GM10847 (cell line): ENCODE measurements around the gene RNF213.

Source experiments
- POLR2A ChIP-seq: IDR thresholded peaks from 2 replicates; pipeline ENCODE4 v1.6.1; 2011; ENCODE audit not compliant: insufficient read length; ENCODE audit errors: extremely low read depth

Gene RNF213

GRCh38 chr17:80313160-80313829 lies 52.6 kb downstream of the RNF213 start:
- no peak for TF ChIP-seq POLR2A

GRCh38 chr17:80315517-80316182 lies 55.0 kb downstream of the RNF213 start:
- TF ChIP-seq POLR2A: no peak

GRCh38 chr17:80316431-80316830 lies 55.8 kb downstream of the RNF213 start:
- no peak for TF ChIP-seq POLR2A

- TF ChIP-seq POLR2A: no peak
Observed at GRCh38 chr17:80316927-80317705, 56.5 kb downstream of the RNF213 start.

GRCh38 chr17:80317706-80317980 lies 57.0 kb downstream of the RNF213 start:
- no peak for TF ChIP-seq POLR2A

GRCh38 chr17:80318166-80318565 lies 57.5 kb downstream of the RNF213 start:
- no peak for TF ChIP-seq POLR2A

GRCh38 chr17:80319262-80319998 lies 58.8 kb downstream of the RNF213 start:
- no peak for TF ChIP-seq POLR2A

GRCh38 chr17:80319999-80320344 lies 59.3 kb downstream of the RNF213 start:
- no peak for TF ChIP-seq POLR2A

- TF ChIP-seq POLR2A: no peak
Observed at GRCh38 chr17:80320496-80320895, 59.8 kb downstream of the RNF213 start.

GRCh38 chr17:80322864-80323263 lies 62.2 kb downstream of the RNF213 start:
- no peak for TF ChIP-seq POLR2A

- no peak for TF ChIP-seq POLR2A
Observed at GRCh38 chr17:80323982-80324381, 63.3 kb downstream of the RNF213 start.

- TF ChIP-seq POLR2A: no peak
Observed at GRCh38 chr17:80327518-80327917, 66.9 kb downstream of the RNF213 start.

GRCh38 chr17:80328634-80329380 lies 68.2 kb downstream of the RNF213 start:
- no peak for TF ChIP-seq POLR2A

- TF ChIP-seq POLR2A: no peak
Observed at GRCh38 chr17:80330276-80330675, 69.6 kb downstream of the RNF213 start.

- no peak for TF ChIP-seq POLR2A
Observed at GRCh38 chr17:80331820-80332219, 71.2 kb downstream of the RNF213 start.
